ENCODE data around the gene NPDC1. TPM values are rescaled to one million over a fixed set of nuclear protein-coding genes. Genes with fewer than 3 reads are reported as not detected.
A peak's percentile ranks its signal among the peaks of the same experiment; 100 is the strongest.

The NPDC1 gene
- total and polyA plus RNA-seq, 2 of the 8 experiments (the other 6 are each of a cell fraction or from before 2014, with no cell fraction given) = 26.2 to 44.1 TPM

- no peak overlapping the region for H2AFZ ChIP-seq (ENCODE audit: low read length)
- no peak overlapping the region for H3K27ac ChIP-seq (ENCODE audit: low read depth, low read length)
- H4K5ac ChIP-seq (ENCODE audit: insufficient read length, low read depth, low read length) = no peak overlapping the region
- no peak overlapping the region for H2BK15ac ChIP-seq (ENCODE audit: low read length)
- H3K9ac ChIP-seq (replicated peaks in 1 of 4; ENCODE audit: extremely low read depth in 1 of 4, low read depth in 3 of 4, low read length in 3 of 4) = no peak overlapping the region
- no peaks in the 10 kb centered on the region for H3K79me1 ChIP-seq (ENCODE audit: low read depth, low read length)
- POLR2A ChIA-PET (ENCODE audit: partially characterized antibody) = no interaction called here
- no peaks in the 10 kb centered on the region for H3K79me2 ChIP-seq (ENCODE audit: control insufficient read depth in 1 of 2, insufficient read depth in 2 of 2, low read length in 2 of 2)
- no peak overlapping the region for H3K4ac ChIP-seq (replicated peaks; ENCODE audit: insufficient read length, low read depth, low read length)
- DNase-seq (ENCODE audit: low read depth in 1 of 2, low spot score in 2 of 2) (no peak), FAIRE-seq (no peak)
- WGBS, 2 experiments (ENCODE audit: extremely low coverage in 1 of 2, insufficient coverage in 1 of 2, insufficient read length in 1 of 2, insufficient replicate concordance in 2 of 2, low coverage in 1 of 2, low lambda C conversion rate in 2 of 2, missing lambda C conversion rate in 1 of 2) = 99% methylated on average over 20 of the region's 40 CpGs; no CpG with 5 or more reads in 1 of the 2 experiments
- peaks cover 6% of the 10 kb centered on the region in 2 experiments; a peak in 2 of 4 replicates for H3K9me3 ChIP-seq (ENCODE audit: insufficient read depth in 2 of 2, low read depth in 1 of 2, low read length in 1 of 2)
- H4K20me1 ChIP-seq (replicated peaks in 1 of 2; ENCODE audit: control insufficient read depth in 1 of 2, insufficient read depth in 2 of 2, low read length in 2 of 2) = peaks cover 0 to 2% of the 10 kb centered on the region in 2 experiments
- peaks cover 0 to 12% (median 10%) of the 10 kb centered on the region in 4 experiments; a peak in 3 of 7 replicates for H3K27me3 ChIP-seq (replicated peaks in 1 of 4; ENCODE audit: control insufficient read depth in 3 of 4, extremely low read depth in 1 of 4, insufficient read depth in 3 of 4, low read length in 3 of 4)
- no peak overlapping the region for H4K91ac ChIP-seq (replicated peaks; ENCODE audit: insufficient read length, low read length)
- H3K18ac ChIP-seq (ENCODE audit: extremely low read depth, low read length) = no peak overlapping the region
- H2AK5ac ChIP-seq (ENCODE audit: low read depth, low read length) = no peak overlapping the region
- CTCF ChIA-PET (ENCODE audit: partially characterized antibody) = interaction anchor here (1.2 to 5.6 kb wide), 6 partner anchors 11 to 72 kb away, joined by 3 to 29 read pairs (median 5); partner anchors contain the start of genes FUT7 and PTGDS
- H4K8ac ChIP-seq (ENCODE audit: extremely low read depth, insufficient read depth, low read length) = no peak overlapping the region
- H3K4me2 ChIP-seq (ENCODE audit: insufficient read depth in 1 of 2, low read depth in 2 of 2, low read length in 2 of 2) = peak overlapping the region in 1 of 2 experiments; percentile 47; a peak in 1 of 4 replicates
- H3K36me3 ChIP-seq (ENCODE audit: control insufficient read depth in 2 of 4, insufficient read depth in 4 of 4, low read length in 3 of 4) = peaks cover 0 to 2% (median 0%) of the 10 kb centered on the region in 4 experiments; a peak in 1 of 8 replicates
- no peak overlapping the region for H3K14ac ChIP-seq (ENCODE audit: insufficient read length)
- H3K23me2 ChIP-seq (ENCODE audit: low read depth, low read length) = peaks cover 17% of the 10 kb centered on the region
- H3K56ac ChIP-seq (replicated peaks; ENCODE audit: insufficient read length, low read depth, low read length) = no peak overlapping the region
- H2BK12ac ChIP-seq (ENCODE audit: low read depth, low read length) = no peak overlapping the region
- H2BK120ac ChIP-seq (replicated peaks; ENCODE audit: low read depth, low read length) = no peak overlapping the region
- H3K23ac ChIP-seq (ENCODE audit: insufficient read length) = no peak overlapping the region
- H3K4me3 ChIP-seq (ENCODE audit: extremely low read depth in 1 of 4, insufficient read depth in 2 of 4, low read depth in 3 of 4, low read length in 4 of 4) = no peak overlapping the region
- no peak overlapping the region for H2BK20ac ChIP-seq (ENCODE audit: low read length)
- H2BK5ac ChIP-seq (ENCODE audit: low read depth, low read length) = no peak overlapping the region
- H3K4me1 ChIP-seq (replicated peaks in 1 of 4; ENCODE audit: control insufficient read depth in 3 of 4, insufficient read depth in 4 of 4, low read length in 3 of 4) = peaks cover 0 to 20% (median 11%) of the 10 kb centered on the region in 4 experiments; a peak in 6 of 7 replicates
- TF ChIP-seq SP1 (IDR thresholded peaks at IDR 0.05; ENCODE audit: low read depth, low read length) (no peak), HDAC2 (IDR thresholded peaks at IDR 0.05; ENCODE audit: borderline replicate concordance in 1 of 2, low read depth in 2 of 2, low read length in 2 of 2) (no peak), CREB1 (IDR thresholded peaks at IDR 0.05) (no peak), TCF12 (IDR thresholded peaks at IDR 0.05; ENCODE audit: low read depth, low read length) (no peak), RFX5 (IDR thresholded peaks at IDR 0.05; ENCODE audit: borderline replicate concordance, low read depth, low read length) (no peak), POLR2AphosphoS5 (IDR thresholded peaks at IDR 0.05; ENCODE audit: low read depth, low read length) (no peak)
These were observed 51.1 kb downstream of the NPDC1 start for GRCh38 chr9:136994888-136995230.
